Measurements from ENCODE around the gene CSTPP1.

CSTPP1 gene

DNA sequence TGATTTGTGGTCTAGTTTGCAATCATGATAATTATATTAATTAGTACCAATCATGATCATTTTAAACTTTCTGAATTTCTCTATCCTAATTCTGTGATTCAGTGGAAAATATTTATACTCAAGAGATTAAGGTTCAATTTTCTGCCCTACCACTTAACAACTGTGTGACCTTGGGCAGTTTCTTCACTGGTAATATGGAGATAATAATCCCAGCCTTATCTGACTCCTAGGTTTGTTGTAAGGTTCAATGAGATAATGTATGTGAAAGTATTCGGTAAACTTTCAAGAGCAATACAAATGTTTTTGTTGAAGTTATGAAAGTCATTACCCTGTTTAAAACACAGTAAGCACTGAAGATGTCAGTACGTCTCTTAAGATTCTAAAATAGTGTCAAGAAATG lies 36.3 kb downstream of the CSTPP1 start:
- TF ChIP-seq, protein P1, sequence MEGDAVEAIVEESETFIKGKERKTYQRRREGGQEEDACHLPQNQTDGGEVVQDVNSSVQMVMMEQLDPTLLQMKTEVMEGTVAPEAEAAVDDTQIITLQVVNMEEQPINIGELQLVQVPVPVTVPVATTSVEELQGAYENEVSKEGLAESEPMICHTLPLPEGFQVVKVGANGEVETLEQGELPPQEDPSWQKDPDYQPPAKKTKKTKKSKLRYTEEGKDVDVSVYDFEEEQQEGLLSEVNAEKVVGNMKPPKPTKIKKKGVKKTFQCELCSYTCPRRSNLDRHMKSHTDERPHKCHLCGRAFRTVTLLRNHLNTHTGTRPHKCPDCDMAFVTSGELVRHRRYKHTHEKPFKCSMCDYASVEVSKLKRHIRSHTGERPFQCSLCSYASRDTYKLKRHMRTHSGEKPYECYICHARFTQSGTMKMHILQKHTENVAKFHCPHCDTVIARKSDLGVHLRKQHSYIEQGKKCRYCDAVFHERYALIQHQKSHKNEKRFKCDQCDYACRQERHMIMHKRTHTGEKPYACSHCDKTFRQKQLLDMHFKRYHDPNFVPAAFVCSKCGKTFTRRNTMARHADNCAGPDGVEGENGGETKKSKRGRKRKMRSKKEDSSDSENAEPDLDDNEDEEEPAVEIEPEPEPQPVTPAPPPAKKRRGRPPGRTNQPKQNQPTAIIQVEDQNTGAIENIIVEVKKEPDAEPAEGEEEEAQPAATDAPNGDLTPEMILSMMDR (IDR thresholded peaks at IDR 0.05), result no peak
- no peak for TF ChIP-seq ZFX (IDR thresholded peaks at IDR 0.05; ENCODE audit: borderline replicate concordance)
- no peak overlapping the region for H3K27ac ChIP-seq

DNA sequence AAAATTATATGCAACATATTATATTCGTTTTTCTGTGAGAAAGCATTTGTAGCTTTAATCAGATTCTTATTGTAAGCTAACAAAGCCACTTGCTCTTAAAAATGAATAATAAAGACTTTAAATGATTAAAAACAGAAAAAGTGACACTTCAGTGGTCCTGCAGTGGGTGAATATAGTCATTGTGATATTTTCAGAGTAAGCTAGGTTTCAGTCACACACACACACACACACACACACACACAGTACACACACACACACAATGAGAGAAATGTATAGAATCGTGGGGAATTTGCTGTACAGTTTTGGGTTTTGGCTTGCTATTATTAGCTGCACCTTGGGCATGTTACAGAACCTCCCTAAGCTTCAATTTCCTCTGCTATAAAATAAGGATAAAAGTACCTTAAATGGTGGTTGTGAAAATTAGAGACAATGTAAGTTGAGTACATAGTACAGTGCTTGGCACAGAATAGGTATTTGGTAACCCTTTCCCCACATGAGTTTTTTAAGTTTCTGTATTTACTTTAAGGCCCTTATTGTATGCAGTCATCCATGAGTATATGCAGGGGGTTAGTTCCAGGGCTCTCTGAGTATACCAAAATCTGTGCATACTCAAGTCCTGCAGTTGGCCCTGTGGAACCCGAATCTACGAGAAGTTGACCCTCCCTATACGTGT lies 39.8 kb downstream of the CSTPP1 start:
- TF ChIP-seq, protein P1 (IDR thresholded peaks at IDR 0.05), result no peak
- TF ChIP-seq ZFX (IDR thresholded peaks at IDR 0.05; ENCODE audit: borderline replicate concordance), result no peak
- no peak overlapping the region for H3K27ac ChIP-seq

DNA sequence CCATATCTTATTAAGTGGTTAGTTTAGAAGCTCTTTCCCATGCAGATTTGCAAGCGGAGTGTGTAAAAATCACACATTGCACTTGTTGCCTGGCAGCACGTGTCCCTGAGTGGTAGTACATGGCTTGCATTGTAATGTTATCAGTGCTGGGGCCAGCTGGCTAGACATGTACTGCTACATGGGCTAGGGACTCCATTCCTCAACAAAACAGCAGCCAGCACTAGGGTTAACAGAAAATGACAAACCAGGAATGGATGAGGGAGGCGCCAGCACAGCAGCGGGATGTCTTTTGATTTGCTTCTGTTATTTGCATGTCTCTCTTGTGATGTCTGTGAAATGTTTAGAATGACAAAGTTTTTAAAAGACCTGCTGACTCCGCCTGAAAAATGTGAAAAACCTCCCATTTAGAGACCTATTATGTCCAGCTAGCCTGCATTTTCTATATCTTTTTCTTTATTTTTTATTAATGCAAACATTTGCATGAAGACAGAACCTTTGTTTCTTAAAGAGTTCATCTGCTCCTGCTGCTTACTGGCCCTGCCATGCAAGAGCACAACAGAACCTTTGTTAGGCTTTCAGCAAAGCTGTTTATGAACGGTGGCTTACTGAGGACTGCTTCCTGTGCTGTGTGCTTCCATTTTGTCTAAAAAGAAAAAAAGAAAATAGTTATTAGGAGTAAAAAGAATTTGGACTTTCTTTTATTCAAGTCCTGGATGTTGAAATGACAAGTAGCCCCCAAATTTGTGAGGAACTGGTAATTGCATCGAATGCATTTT lies 40.7 kb downstream of the CSTPP1 start:
- TF ChIP-seq, protein P1 (IDR thresholded peaks at IDR 0.05), result no peak
- peak overlapping the region; percentile 51 for H3K27ac ChIP-seq

DNA sequence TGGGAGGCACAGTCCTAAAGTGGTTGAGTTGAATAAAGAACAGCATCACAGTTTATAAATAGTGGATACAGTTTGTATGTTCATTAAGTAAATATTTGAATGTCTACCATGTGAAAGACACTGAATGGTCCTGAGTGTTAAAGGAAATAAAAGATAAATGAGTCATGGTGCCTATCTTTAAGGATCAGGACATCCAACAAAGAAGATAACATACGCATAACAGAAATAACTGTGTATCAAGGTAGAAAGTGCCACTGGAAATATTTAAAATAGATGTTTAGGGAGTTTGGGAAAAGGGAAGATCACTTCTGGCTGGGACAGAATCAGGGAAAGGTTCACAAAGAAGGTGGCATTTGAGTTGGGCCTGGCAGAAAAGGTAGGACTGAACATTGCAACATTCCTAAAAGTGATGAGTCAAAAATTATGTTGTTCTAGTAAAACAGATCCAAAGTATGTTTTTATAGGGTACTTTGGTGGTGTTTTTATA lies 41.5 kb downstream of the CSTPP1 start:
- H3K27ac ChIP-seq, result peak overlapping the region; percentile 51
- no peak for TF ChIP-seq ZFX (IDR thresholded peaks at IDR 0.05; ENCODE audit: borderline replicate concordance)
- TF ChIP-seq, protein P1 (IDR thresholded peaks at IDR 0.05), result no peak

DNA sequence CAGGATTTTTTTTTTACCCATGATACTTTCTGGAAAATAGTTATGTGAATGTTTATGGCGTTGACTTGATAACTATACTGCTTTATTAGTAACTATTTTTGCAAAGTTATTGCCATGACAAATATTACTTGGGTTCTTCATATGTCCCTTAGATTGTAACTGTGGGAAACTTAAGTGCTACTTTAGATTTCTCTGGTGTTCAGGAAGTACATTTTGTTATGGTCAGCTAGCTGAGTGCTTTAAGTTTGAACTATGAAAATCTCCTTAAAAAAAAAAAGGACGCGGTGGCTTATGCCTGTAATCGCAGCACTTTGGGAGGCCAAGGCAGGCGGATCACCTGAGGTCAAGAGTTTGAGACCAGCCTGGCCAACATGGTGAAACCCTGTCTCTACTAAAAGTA lies 42.8 kb downstream of the CSTPP1 start:
- no peak overlapping the region for H3K27ac ChIP-seq
- TF ChIP-seq ZFX (IDR thresholded peaks at IDR 0.05; ENCODE audit: borderline replicate concordance), result no peak
- TF ChIP-seq, protein P1 (IDR thresholded peaks at IDR 0.05), result no peak

DNA sequence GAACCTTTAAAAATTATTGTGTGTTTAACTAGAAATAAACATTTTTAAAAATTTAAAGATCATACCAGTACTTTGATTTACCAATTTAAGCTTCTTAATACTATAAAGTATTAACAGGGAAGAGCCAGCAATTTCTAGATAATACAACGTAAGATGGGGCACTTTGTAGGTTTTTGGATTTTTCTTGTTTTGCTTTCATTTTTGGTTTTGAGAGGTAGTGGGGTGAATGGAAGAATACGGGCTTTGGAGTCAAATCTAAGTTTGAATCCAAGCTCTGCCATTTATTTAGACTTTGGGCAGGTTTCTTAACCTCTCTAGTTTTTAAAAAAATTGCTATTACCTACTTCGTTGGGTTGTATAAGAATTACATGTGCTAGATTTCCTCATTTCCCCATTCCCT lies 44.9 kb downstream of the CSTPP1 start:
- TF ChIP-seq, protein P1 (IDR thresholded peaks at IDR 0.05), result no peak
- no peak for TF ChIP-seq ZFX (IDR thresholded peaks at IDR 0.05; ENCODE audit: borderline replicate concordance)
- H3K27ac ChIP-seq, result no peak overlapping the region

All from 22Rv1 (cell line).